ENCODE data around the gene KBTBD4. TPM values are rescaled to one million over a fixed set of nuclear protein-coding genes. Genes with fewer than 3 reads are reported as not detected.
A peak's percentile ranks its signal among the peaks of the same experiment; 100 is the strongest.
"Not testable (repeated sequence)": the region's sequence is repeated elsewhere in the genome, so short reads cannot be mapped to it uniquely, and the experiment has no call there.

The KBTBD4 gene
- total RNA-seq, 1 donor from 2014 or later = 12.9 TPM

GRCh38 chr11:47560426-47560825, 18.3 kb downstream of the KBTBD4 start:
- DNase-seq (ENCODE audit: low spot score) = no peak
- H3K9me3 Mint-ChIP-seq (ENCODE audit: low read depth) = no peaks in the 10 kb centered on the region
- no peak overlapping the region for H3K4me3 Mint-ChIP-seq (ENCODE audit: unreplicated experiment)
- no peak overlapping the region for H3K27ac Mint-ChIP-seq (ENCODE audit: unreplicated experiment)
- no peaks in the 10 kb centered on the region for H3K36me3 Mint-ChIP-seq (ENCODE audit: low read depth)
- H3K27me3 Mint-ChIP-seq (ENCODE audit: low read depth) = no peaks in the 10 kb centered on the region
- TF ChIP-seq CTCF (IDR thresholded peaks at IDR 0.05) = no peak
- H3K4me1 Mint-ChIP-seq (ENCODE audit: low read depth) = peaks cover 8% of the 10 kb centered on the region

GRCh38 chr11:47558695-47559094, 20.1 kb downstream of the KBTBD4 start:
- DNase-seq (ENCODE audit: low spot score) = no peak
- Mint-ChIP-seq H3K4me1 (ENCODE audit: low read depth) (peaks cover 2% of the 10 kb centered on the region), H3K27me3 (ENCODE audit: low read depth) (no peaks in the 10 kb centered on the region), H3K4me3 (ENCODE audit: unreplicated experiment) (no peak overlapping the region), H3K36me3 (ENCODE audit: low read depth) (no peaks in the 10 kb centered on the region), H3K27ac (ENCODE audit: unreplicated experiment) (no peak overlapping the region), H3K9me3 (ENCODE audit: low read depth) (no peaks in the 10 kb centered on the region)
- no peak for TF ChIP-seq CTCF (IDR thresholded peaks at IDR 0.05)

- H3K36me3 Mint-ChIP-seq (ENCODE audit: low read depth); H3K27ac Mint-ChIP-seq (ENCODE audit: unreplicated experiment); DNase-seq (ENCODE audit: low spot score); H3K27me3 Mint-ChIP-seq (ENCODE audit: low read depth); H3K4me3 Mint-ChIP-seq (ENCODE audit: unreplicated experiment); H3K4me1 Mint-ChIP-seq (ENCODE audit: low read depth); H3K9me3 Mint-ChIP-seq (ENCODE audit: low read depth): not testable (repeated sequence)
Measured at GRCh38 chr11:47557004-47557403, 21.8 kb downstream of the KBTBD4 start.

- DNase-seq (ENCODE audit: low spot score) = no peak
- peak; percentile 74 for TF ChIP-seq CTCF (IDR thresholded peaks at IDR 0.05)
- no peaks in the 10 kb centered on the region for H3K36me3 Mint-ChIP-seq (ENCODE audit: low read depth)
Measured at GRCh38 chr11:47553406-47553743, 25.4 kb downstream of the KBTBD4 start.

GRCh38 chr11:47552566-47553405, 26.0 kb downstream of the KBTBD4 start, which contains the start of gene CELF1:
CELF1 (minus strand) TSS chr11:47553132; CDS start chr11:47499523, 53,609 bp downstream.
- peak; percentile 96 for TF ChIP-seq CTCF (IDR thresholded peaks at IDR 0.05)
- H3K4me1 Mint-ChIP-seq (ENCODE audit: low read depth) = peaks cover 35% of the 10 kb centered on the region
- H3K36me3 Mint-ChIP-seq (ENCODE audit: low read depth) = no peaks in the 10 kb centered on the region
- DNase-seq (ENCODE audit: low spot score) = peak; percentile 97
- H3K9me3 Mint-ChIP-seq (ENCODE audit: low read depth) = no peaks in the 10 kb centered on the region
- peak within 1 kb of the TSS; percentile 98 for H3K4me3 Mint-ChIP-seq (ENCODE audit: unreplicated experiment)
- H3K27me3 Mint-ChIP-seq (ENCODE audit: low read depth) = no peaks in the 10 kb centered on the region
- peak within 1 kb of the TSS; percentile 98 for H3K27ac Mint-ChIP-seq (ENCODE audit: unreplicated experiment)

More at GRCh38 chr11:47553406-47553743, 25.4 kb downstream of the KBTBD4 start:
- Mint-ChIP-seq H3K9me3 (ENCODE audit: low read depth) (no peaks in the 10 kb centered on the region), H3K4me3 (ENCODE audit: unreplicated experiment) (peak overlapping the region; percentile 81), H3K4me1 (ENCODE audit: low read depth) (peaks cover 31% of the 10 kb centered on the region), H3K27me3 (ENCODE audit: low read depth) (no peaks in the 10 kb centered on the region), H3K27ac (ENCODE audit: unreplicated experiment) (peak overlapping the region; percentile 90)

Data from chondrocyte (in vitro differentiated cells).